Measurements from ENCODE around the gene RPN1. TPM values are rescaled to one million over a fixed set of nuclear protein-coding genes. Genes with fewer than 3 reads are reported as not detected.

RPN1 gene
- total and polyA plus RNA-seq, 2 of the 13 experiments (the other 11 are each of a cell fraction or from before 2014, with no cell fraction given) = 290 to 342 TPM

DNA sequence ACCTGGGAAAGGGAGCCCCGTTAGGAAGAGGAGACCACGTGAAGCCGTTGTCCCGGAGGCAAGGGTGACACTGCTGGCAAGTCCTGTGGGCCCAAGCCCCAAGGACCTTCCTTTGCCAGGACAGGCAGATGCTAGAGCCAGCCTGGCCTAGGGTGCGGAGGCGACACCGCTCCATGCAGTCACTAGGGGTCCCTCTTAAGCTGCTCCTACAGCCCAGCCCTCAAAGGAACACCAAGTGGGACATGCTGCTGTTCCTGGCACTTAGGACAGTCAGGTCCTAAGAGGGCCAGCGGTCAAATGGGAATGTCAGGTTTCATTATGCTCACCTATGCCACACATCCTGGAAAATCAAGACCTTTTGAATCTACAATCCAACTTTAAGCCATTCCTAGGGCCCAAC is 59.7 kb downstream of the RPN1 start (continued):
- TF ChIP-seq, protein P1, sequence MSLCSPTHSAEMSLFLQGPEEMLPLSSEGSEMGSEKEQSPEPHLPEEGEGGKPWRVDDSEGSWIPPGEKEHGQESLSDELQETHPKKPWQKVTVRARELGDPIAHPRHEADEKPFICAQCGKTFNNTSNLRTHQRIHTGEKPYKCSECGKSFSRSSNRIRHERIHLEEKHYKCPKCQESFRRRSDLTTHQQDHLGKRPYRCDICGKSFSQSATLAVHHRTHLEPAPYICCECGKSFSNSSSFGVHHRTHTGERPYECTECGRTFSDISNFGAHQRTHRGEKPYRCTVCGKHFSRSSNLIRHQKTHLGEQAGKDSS (CRISPR knock-in tag; IDR thresholded peaks at IDR 0.05; ENCODE audit: borderline replicate concordance, low read depth) = peak; percentile 67; the same call in 1 of the 2 replicates
- TF ChIP-seq ZFY (CRISPR knock-in tag; IDR thresholded peaks at IDR 0.05) (peak; percentile 52; the same call in 1 of the 2 replicates), SOX5 (CRISPR knock-in tag; IDR thresholded peaks at IDR 0.05; ENCODE audit: borderline replicate concordance) (0 out of 2 replicates have a peak, but pooled peaks have one; percentile 13), ZNF83 (CRISPR knock-in tag; IDR thresholded peaks at IDR 0.05; ENCODE audit: borderline replicate concordance) (no peak), MED8 (CRISPR knock-in tag; IDR thresholded peaks at IDR 0.05; ENCODE audit: insufficient replicate concordance) (no peak), CHD4 (IDR thresholded peaks at IDR 0.05; ENCODE audit: borderline replicate concordance, low read length) (no peak), KLF6 (CRISPR knock-in tag; IDR thresholded peaks at IDR 0.05) (no peak), ZNF292 (CRISPR knock-in tag; IDR thresholded peaks at IDR 0.05; ENCODE audit: borderline replicate concordance, low read depth) (no peak), ZNF720 (CRISPR knock-in tag; IDR thresholded peaks at IDR 0.05) (no peak), ZNF431 (CRISPR knock-in tag; IDR thresholded peaks at IDR 0.05; ENCODE audit: borderline replicate concordance, low read depth) (no peak), ATAD3A (CRISPR knock-in tag; IDR thresholded peaks at IDR 0.05) (no peak), XRCC5 (optimal IDR thresholded peaks at IDR 0.05; ENCODE audit: low read length) (peak; percentile 83), PTBP1 (IDR thresholded peaks at IDR 0.05; ENCODE audit: low read depth, low read length, poor library complexity, severe bottlenecking) (no peak), ZFP82 (CRISPR knock-in tag; IDR thresholded peaks at IDR 0.05; ENCODE audit: borderline replicate concordance) (no peak), NONO (IDR thresholded peaks at IDR 0.05) (no peak), NONO (CRISPR knock-in tag; conservative IDR thresholded peaks at IDR 0.05) (no peak), REPIN1 (CRISPR knock-in tag; IDR thresholded peaks at IDR 0.05; ENCODE audit: borderline replicate concordance, low read depth) (peak; percentile 76; the same call in 1 of the 2 replicates), EZH2 (conservative IDR thresholded peaks at IDR 0.05; ENCODE audit: low read depth, low read length) (no peak), RORA (CRISPR knock-in tag; IDR thresholded peaks at IDR 0.05) (no peak), BORCS8-MEF2B (CRISPR knock-in tag; IDR thresholded peaks at IDR 0.05) (0 out of 2 replicates have a peak, but pooled peaks have one; percentile 37), CHCHD3 (CRISPR knock-in tag; IDR thresholded peaks at IDR 0.05) (no peak), ZNF34 (CRISPR knock-in tag; IDR thresholded peaks at IDR 0.05; ENCODE audit: borderline replicate concordance) (no peak), FOXK1 (CRISPR knock-in tag; IDR thresholded peaks at IDR 0.05; ENCODE audit: borderline replicate concordance, low read depth) (no peak), ZNF274 (CRISPR knock-in tag; IDR thresholded peaks at IDR 0.05) (0 out of 2 replicates have a peak, but pooled peaks have one; percentile 28)
- TF ChIP-seq, protein P2, sequence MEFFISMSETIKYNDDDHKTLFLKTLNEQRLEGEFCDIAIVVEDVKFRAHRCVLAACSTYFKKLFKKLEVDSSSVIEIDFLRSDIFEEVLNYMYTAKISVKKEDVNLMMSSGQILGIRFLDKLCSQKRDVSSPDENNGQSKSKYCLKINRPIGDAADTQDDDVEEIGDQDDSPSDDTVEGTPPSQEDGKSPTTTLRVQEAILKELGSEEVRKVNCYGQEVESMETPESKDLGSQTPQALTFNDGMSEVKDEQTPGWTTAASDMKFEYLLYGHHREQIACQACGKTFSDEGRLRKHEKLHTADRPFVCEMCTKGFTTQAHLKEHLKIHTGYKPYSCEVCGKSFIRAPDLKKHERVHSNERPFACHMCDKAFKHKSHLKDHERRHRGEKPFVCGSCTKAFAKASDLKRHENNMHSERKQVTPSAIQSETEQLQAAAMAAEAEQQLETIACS (CRISPR knock-in tag; IDR thresholded peaks at IDR 0.05) = no peak
- TF ChIP-seq, protein P3, sequence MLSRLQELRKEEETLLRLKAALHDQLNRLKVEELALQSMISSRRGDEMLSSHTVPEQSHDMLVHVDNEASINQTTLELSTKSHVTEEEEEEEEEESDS (CRISPR knock-in tag; IDR thresholded peaks at IDR 0.05; ENCODE audit: borderline replicate concordance) = no peak
- TF ChIP-seq, protein P4, sequence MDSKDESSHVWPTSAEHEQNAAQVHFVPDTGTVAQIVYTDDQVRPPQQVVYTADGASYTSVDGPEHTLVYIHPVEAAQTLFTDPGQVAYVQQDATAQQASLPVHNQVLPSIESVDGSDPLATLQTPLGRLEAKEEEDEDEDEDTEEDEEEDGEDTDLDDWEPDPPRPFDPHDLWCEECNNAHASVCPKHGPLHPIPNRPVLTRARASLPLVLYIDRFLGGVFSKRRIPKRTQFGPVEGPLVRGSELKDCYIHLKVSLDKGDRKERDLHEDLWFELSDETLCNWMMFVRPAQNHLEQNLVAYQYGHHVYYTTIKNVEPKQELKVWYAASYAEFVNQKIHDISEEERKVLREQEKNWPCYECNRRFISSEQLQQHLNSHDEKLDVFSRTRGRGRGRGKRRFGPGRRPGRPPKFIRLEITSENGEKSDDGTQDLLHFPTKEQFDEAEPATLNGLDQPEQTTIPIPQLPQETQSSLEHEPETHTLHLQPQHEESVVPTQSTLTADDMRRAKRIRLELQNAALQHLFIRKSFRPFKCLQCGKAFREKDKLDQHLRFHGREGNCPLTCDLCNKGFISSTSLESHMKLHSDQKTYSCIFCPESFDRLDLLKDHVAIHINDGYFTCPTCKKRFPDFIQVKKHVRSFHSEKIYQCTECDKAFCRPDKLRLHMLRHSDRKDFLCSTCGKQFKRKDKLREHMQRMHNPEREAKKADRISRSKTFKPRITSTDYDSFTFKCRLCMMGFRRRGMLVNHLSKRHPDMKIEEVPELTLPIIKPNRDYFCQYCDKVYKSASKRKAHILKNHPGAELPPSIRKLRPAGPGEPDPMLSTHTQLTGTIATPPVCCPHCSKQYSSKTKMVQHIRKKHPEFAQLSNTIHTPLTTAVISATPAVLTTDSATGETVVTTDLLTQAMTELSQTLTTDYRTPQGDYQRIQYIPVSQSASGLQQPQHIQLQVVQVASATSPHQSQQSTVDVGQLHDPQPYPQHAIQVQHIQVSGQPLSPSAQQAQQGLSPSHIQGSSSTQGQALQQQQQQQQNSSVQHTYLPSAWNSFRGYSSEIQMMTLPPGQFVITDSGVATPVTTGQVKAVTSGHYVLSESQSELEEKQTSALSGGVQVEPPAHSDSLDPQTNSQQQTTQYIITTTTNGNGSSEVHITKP (CRISPR knock-in tag; IDR thresholded peaks at IDR 0.05; ENCODE audit: low read depth) = no peak

All from HepG2 (cell line).